Skin of body (tissue), 2 donors: Measurements from ENCODE around the gene MYO7B. TPM values are rescaled to one million over a fixed set of nuclear protein-coding genes. Genes with fewer than 3 reads are reported as not detected.

Experiments
- DNase-seq: peaks from one replicate; lab custom pipeline; 2025; lab: John Stamatoyannopoulos, UW
- total RNA-seq: library from RNA; depleted of rRNA; stranded (reverse); fragments of >200 nt; gene quantifications from one replicate; pipeline ENCODE4 v1.2.3, GENCODE V29; 2014

MYO7B gene
- total RNA-seq, 1 donor from 2014 or later: 0.49 TPM

- no peak for DNase-seq
Observed at GRCh38 chr2:127586746-127587295, 51.3 kb downstream of the MYO7B start.

GRCh38 chr2:127588241-127588640 is 52.8 kb downstream of the MYO7B start:
- DNase-seq: no peak

GRCh38 chr2:127589358-127589757 is 53.9 kb downstream of the MYO7B start:
- DNase-seq: no peak

- DNase-seq: no peak
Observed at GRCh38 chr2:127589841-127590240, 54.4 kb downstream of the MYO7B start.

- no peak for DNase-seq
Observed at GRCh38 chr2:127590386-127591190, 55.1 kb downstream of the MYO7B start.

- DNase-seq: no peak
Observed at GRCh38 chr2:127591221-127591923, 55.9 kb downstream of the MYO7B start.

- DNase-seq: no peak
Observed at GRCh38 chr2:127592761-127593227, 57.3 kb downstream of the MYO7B start.

GRCh38 chr2:127593228-127594115 is 58.0 kb downstream of the MYO7B start:
- no peak for DNase-seq

GRCh38 chr2:127594116-127594591 is 58.7 kb downstream of the MYO7B start:
- DNase-seq: no peak

GRCh38 chr2:127596311-127597045 is 61.0 kb downstream of the MYO7B start:
- no peak for DNase-seq

GRCh38 chr2:127597046-127597983 is 61.8 kb downstream of the MYO7B start:
- DNase-seq: no peak

- no peak for DNase-seq
Observed at GRCh38 chr2:127597984-127598380, 62.5 kb downstream of the MYO7B start.

- no peak for DNase-seq
Observed at GRCh38 chr2:127598711-127599110, 63.2 kb downstream of the MYO7B start.

GRCh38 chr2:127599211-127599610 is 63.7 kb downstream of the MYO7B start:
- DNase-seq: no peak

GRCh38 chr2:127604986-127605385 is 69.5 kb downstream of the MYO7B start:
- DNase-seq: no peak

GRCh38 chr2:127605691-127606263 is 70.3 kb downstream of the MYO7B start:
- no peak for DNase-seq

GRCh38 chr2:127606625-127607398 is 71.3 kb downstream of the MYO7B start:
- no peak for DNase-seq

GRCh38 chr2:127607399-127607908 is 72.0 kb downstream of the MYO7B start:
- no peak for DNase-seq
